H1 (cell line): ENCODE results near the gene SRPX. TPM values are rescaled to one million over a fixed set of nuclear protein-coding genes. Genes with fewer than 3 reads are reported as not detected.

Source experiments
- CTCF ChIA-PET: fragments of 300-600 bp; sonication (Branson Sonifier 250); formaldehyde crosslinking; loops from one replicate; lab custom pipeline; 2021; ENCODE audit not compliant: partially characterized antibody; lab: Charles Lee
- POLR2A ChIA-PET: fragments of 300-600 bp; sonication (Branson Sonifier 250); formaldehyde crosslinking; loops from one replicate; lab custom pipeline; 2021; ENCODE audit warnings: inconsistent platforms; ENCODE audit not compliant: partially characterized antibody; lab: Charles Lee
- DNase-seq, 2 experiments: peaks; one replicate each; pipeline versions ENCODE4 v3.0.0 to v3.0.0-alpha.2; 2010 to 2022; ENCODE audit warnings: low spot score in 2 of 2, low read depth in 1 of 2, mixed read lengths in 1 of 2
- FAIRE-seq: peaks from 2 replicates; lab custom pipeline; 2011; peaks lifted over from hg19 to GRCh38; lab: Jason Lieb, UNC
- H2AFZ ChIP-seq: 2 replicates; pipeline ENCODE4 v1.8.1; 2012; ENCODE audit warnings: low read length, inconsistent platforms
- H2AK5ac ChIP-seq: 2 replicates; pipeline ENCODE4 v1.6.1; 2013; ENCODE audit warnings: low read depth, low read length
- H2BK120ac ChIP-seq: replicated peaks from 2 replicates; pipeline ENCODE3; 2013; ENCODE audit warnings: low read depth, low read length, inconsistent platforms
- H2BK12ac ChIP-seq: 2 replicates; pipeline ENCODE4 v1.6.1; 2013; ENCODE audit warnings: low read depth, low read length
- H2BK15ac ChIP-seq: 2 replicates; pipeline ENCODE4 v1.6.1; 2013; ENCODE audit warnings: low read length
- H2BK20ac ChIP-seq: 2 replicates; pipeline ENCODE4 v1.6.1; 2013; ENCODE audit warnings: low read length
- H2BK5ac ChIP-seq: 2 replicates; pipeline ENCODE4 v1.6.1; 2013; ENCODE audit warnings: low read depth, low read length
- H3K14ac ChIP-seq: 2 replicates; pipeline ENCODE4 v1.6.1; 2013; ENCODE audit warnings: inconsistent platforms; ENCODE audit not compliant: insufficient read length
- H3K18ac ChIP-seq: 2 replicates; pipeline ENCODE4 v1.6.1; 2013; ENCODE audit warnings: low read length; ENCODE audit errors: extremely low read depth
- H3K23ac ChIP-seq: 2 replicates; pipeline ENCODE4 v1.6.1; 2013; ENCODE audit warnings: inconsistent platforms; ENCODE audit not compliant: insufficient read length
- H3K23me2 ChIP-seq: 2 replicates; pipeline ENCODE4 v1.6.1; 2013; ENCODE audit warnings: low read depth, low read length
- H3K27ac ChIP-seq: 2 replicates; pipeline ENCODE4 v1.6.1; 2011; ENCODE audit warnings: low read depth, low read length, inconsistent platforms
- H3K27me3 ChIP-seq, 4 experiments: replicated peaks in 1 of 4; 1 replicate in 1 of 4; 2 replicates in 3 of 4; pipeline versions ENCODE4 v1.6.1 to v1.8.1; 2011 to 2013; ENCODE audit warnings: low read length in 3 of 4, mild to moderate bottlenecking in 3 of 4, inconsistent platforms in 2 of 4, mixed read lengths in 2 of 4, moderate library complexity in 1 of 4; ENCODE audit not compliant: control insufficient read depth in 3 of 4, insufficient read depth in 3 of 4; ENCODE audit errors: extremely low read depth in 1 of 4
- H3K36me3 ChIP-seq, 4 experiments: 2 replicates each; pipeline versions ENCODE4 v1.6.1 to v1.8.1; 2011 to 2013; ENCODE audit warnings: mild to moderate bottlenecking in 4 of 4, low read length in 3 of 4, moderate library complexity in 2 of 4, control low read depth in 1 of 4, inconsistent platforms in 1 of 4; ENCODE audit not compliant: insufficient read depth in 4 of 4, control insufficient read depth in 2 of 4
- H3K4ac ChIP-seq: replicated peaks from 2 replicates; pipeline ENCODE3; 2013; ENCODE audit warnings: low read length, low read depth, mixed read lengths, inconsistent platforms; ENCODE audit not compliant: insufficient read length
- H3K4me1 ChIP-seq, 4 experiments: replicated peaks in 1 of 4; 1 replicate in 1 of 4; 2 replicates in 3 of 4; pipeline versions ENCODE4 v1.6.1 to v1.8.1; 2011 to 2013; ENCODE audit warnings: low read length in 3 of 4, inconsistent platforms in 2 of 4, mixed read lengths in 1 of 4; ENCODE audit not compliant: insufficient read depth in 4 of 4, control insufficient read depth in 3 of 4
- H3K4me2 ChIP-seq, 2 experiments: 2 replicates each; pipeline versions ENCODE4 v1.6.1 to v1.8.1; 2011 to 2013; ENCODE audit warnings: low read depth in 2 of 2, low read length in 2 of 2, control low read depth in 1 of 2, inconsistent platforms in 1 of 2, mild to moderate bottlenecking in 1 of 2; ENCODE audit not compliant: insufficient read depth in 1 of 2
- H3K4me3 ChIP-seq, 4 experiments: fragments of 200-600, 300-600 bp in 1 of 4; sonication (generic), shearing (Covaris generic), sonication (Bioruptor Twin) in 1 of 4; 2 replicates each; pipeline versions ENCODE4 v1.5.1 to v1.8.1; 2011 to 2016; ENCODE audit warnings: low read length in 4 of 4, low read depth in 3 of 4, control low read depth in 2 of 4, inconsistent platforms in 2 of 4, mild to moderate bottlenecking in 2 of 4, mixed read lengths in 1 of 4, moderate library complexity in 1 of 4; ENCODE audit not compliant: insufficient read depth in 2 of 4; ENCODE audit errors: extremely low read depth in 1 of 4
- H3K56ac ChIP-seq: replicated peaks from 2 replicates; pipeline ENCODE3; 2013; ENCODE audit warnings: low read depth, mild to moderate bottlenecking, mixed read lengths, low read length, inconsistent platforms; ENCODE audit not compliant: insufficient read length
- H3K79me1 ChIP-seq: 2 replicates; pipeline ENCODE4 v1.6.1; 2013; ENCODE audit warnings: low read depth, low read length, control low read depth
- H3K79me2 ChIP-seq, 2 experiments: 2 replicates each; pipeline versions ENCODE4 v1.6.1 to v1.8.1; 2012 to 2013; ENCODE audit warnings: low read length in 2 of 2, mild to moderate bottlenecking in 2 of 2, inconsistent platforms in 1 of 2; ENCODE audit not compliant: insufficient read depth in 2 of 2, control insufficient read depth in 1 of 2
- H3K9ac ChIP-seq, 4 experiments: replicated peaks in 1 of 4; 1 replicate in 1 of 4; 2 replicates in 3 of 4; pipeline versions ENCODE4 v1.6.1 to v1.8.1; 2011 to 2013; ENCODE audit warnings: low read depth in 3 of 4, low read length in 3 of 4, control low read depth in 2 of 4, mild to moderate bottlenecking in 2 of 4, moderate library complexity in 2 of 4, inconsistent platforms in 1 of 4; ENCODE audit errors: extremely low read depth in 1 of 4
- H3K9me3 ChIP-seq, 2 experiments: 2 replicates each; pipeline versions ENCODE4 v1.6.1 to v1.8.1; 2012 to 2013; ENCODE audit warnings: mild to moderate bottlenecking in 2 of 2, moderate library complexity in 2 of 2, control low read depth in 1 of 2, inconsistent platforms in 1 of 2, low read depth in 1 of 2, low read length in 1 of 2, mixed read lengths in 1 of 2; ENCODE audit not compliant: insufficient read depth in 2 of 2
- H4K20me1 ChIP-seq, 2 experiments: replicated peaks in 1 of 2; 2 replicates each; pipeline versions ENCODE3 to v1.8.1; 2011 to 2013; ENCODE audit warnings: inconsistent platforms in 2 of 2, low read length in 2 of 2, mild to moderate bottlenecking in 1 of 2; ENCODE audit not compliant: insufficient read depth in 2 of 2, control insufficient read depth in 1 of 2
- H4K5ac ChIP-seq: 2 replicates; pipeline ENCODE4 v1.6.1; 2013; ENCODE audit warnings: low read length, low read depth, mixed read lengths, inconsistent platforms; ENCODE audit not compliant: insufficient read length
- H4K8ac ChIP-seq: 2 replicates; pipeline ENCODE4 v1.8.0; 2013; ENCODE audit warnings: mild to moderate bottlenecking, moderate library complexity, low read length, inconsistent platforms; ENCODE audit not compliant: insufficient read depth; ENCODE audit errors: extremely low read depth
- H4K91ac ChIP-seq: replicated peaks from 2 replicates; pipeline ENCODE3; 2013; ENCODE audit warnings: low read length, mixed read lengths, inconsistent platforms; ENCODE audit not compliant: insufficient read length
- SIN3A ChIP-seq, 2 experiments: IDR thresholded peaks in 1 of 2; conservative IDR thresholded peaks in 1 of 2; 2 replicates each; pipeline ENCODE4 v1.6.1; 2011 to 2012; ENCODE audit warnings: low read length in 2 of 2, improper control_type of control experiment in 1 of 2, low read depth in 1 of 2, mild to moderate bottlenecking in 1 of 2
- WGBS, 2 experiments: shearing (Covaris generic) in 1 of 2; methylation state at CpG; one replicate each; pipeline versions ENCODE4 v1.1.6 to v1.1.7; 2013 to 2015; ENCODE audit warnings: low lambda C conversion rate in 2 of 2, mixed read lengths in 2 of 2, inconsistent platforms in 1 of 2, low coverage in 1 of 2, missing lambda C conversion rate in 1 of 2; ENCODE audit not compliant: insufficient replicate concordance in 2 of 2, insufficient coverage in 1 of 2, insufficient read length in 1 of 2; ENCODE audit errors: extremely low coverage in 1 of 2, missing lambda C conversion rate in 1 of 2; 5-methylcytosine and 5-hydroxymethylcytosine counted together
- polyA plus RNA-seq, 7 experiments: library from polyadenylated mRNA; depleted of rRNA in 3 of 7; stranded (reverse) in 5 of 7; unstranded in 2 of 7; fragments of >200 nt in 5 of 7; fragments of 200-250 nt in 2 of 7; gene quantifications; 1 replicate in 5 of 7; 2 replicates in 1 of 7; 4 replicates in 1 of 7; pipeline versions ENCODE4 v1.2.1 to v1.2.3, GENCODE V29; 2011 to 2013; ENCODE audit warnings: missing spikeins in 2 of 7, mixed read lengths in 2 of 7
- total RNA-seq: library from RNA; stranded (reverse); fragmentation: NEBNext Ultra II Directional; extraction: Animal tissue kit (Norgen Biotek cat#: 25700); gene quantifications from 2 replicates; pipeline ENCODE4 v1.2.1, GENCODE V29; 2021

SRPX gene
- total and polyA plus RNA-seq, 2 of the 8 experiments (the other 6 are each of a cell fraction or from before 2014, with no cell fraction given), result 7.6 to 10.4 TPM

- Histone ChIP-seq H2BK15ac (no peak overlapping the region), H3K9me3 (no peaks in the 10 kb centered on the region), H3K14ac (no peak overlapping the region), H3K4ac (no peak overlapping the region), H2BK20ac (no peak overlapping the region), H3K36me3 (no peaks in the 10 kb centered on the region), H2AK5ac (no peak overlapping the region), H3K27me3 (no peaks in the 10 kb centered on the region), H3K27ac (no peak overlapping the region), H4K8ac (no peak overlapping the region), H3K4me2 (no peak overlapping the region), H3K18ac (no peak overlapping the region), H2BK120ac (no peak overlapping the region), H3K4me1 (no peaks in the 10 kb centered on the region), H4K20me1 (no peaks in the 10 kb centered on the region), H3K23me2 (no peaks in the 10 kb centered on the region), H3K56ac (no peak overlapping the region), H2BK12ac (no peak overlapping the region), H2AFZ (no peak overlapping the region), H3K9ac (no peak overlapping the region), H3K23ac (no peak overlapping the region), H3K79me1 (no peaks in the 10 kb centered on the region), H4K5ac (no peak overlapping the region), H3K4me3 (no peak overlapping the region), H3K79me2 (no peaks in the 10 kb centered on the region), H4K91ac (no peak overlapping the region), H2BK5ac (no peak overlapping the region)
- DNase-seq, result no peak
- FAIRE-seq, result no peak
- ChIA-PET CTCF (interaction anchor here (1.7 kb wide), 1 partner anchor 8 kb away, joined by 5 read pairs; no protein-coding TSS in a partner anchor), POLR2A (no interaction called here)
- 100% methylated on average over 2 of the region's 2 CpGs; no CpG with 5 or more reads in 1 of the 2 experiments for WGBS, 2 experiments
- no peak for TF ChIP-seq SIN3A (conservative IDR thresholded peaks at IDR 0.05 in 1 of 2, IDR thresholded peaks at IDR 0.05 in 1 of 2; ENCODE audit: low read depth in 1 of 2, low read length in 2 of 2)
Observed at GRCh38 chrX:38138900-38139299, 81.8 kb downstream of the SRPX start.
